SK-N-SH (cell line): ENCODE measurements around the gene SLC36A3. TPM values are rescaled to one million over a fixed set of nuclear protein-coding genes. Genes with fewer than 3 reads are reported as not detected.

Source experiments
- CTCF ChIA-PET: fragments of 300-600, 350-600 bp; formaldehyde crosslinking; extraction: SDS; loops from one replicate; lab custom pipeline; 2021; lab: Yijun Ruan, JAX
- POLR2A ChIA-PET: fragments of 350-600 bp; sonication (Branson Sonifier 250); formaldehyde crosslinking; extraction: SDS; loops from one replicate; lab custom pipeline; 2020; ENCODE audit warnings: antibody characterized with exemption, inconsistent platforms; lab: Yijun Ruan, JAX
- DNase-seq: peaks from one replicate; pipeline ENCODE4 v3.0.0; 2012
- H2AFZ ChIP-seq: fragments of 200-600 bp; sonication (generic); 2 replicates; pipeline ENCODE4 v1.8.1; 2016; ENCODE audit warnings: antibody characterized with exemption, mild to moderate bottlenecking, low read depth
- H3F3A ChIP-seq: fragments of 200-600 bp; sonication (generic); replicated peaks from 2 replicates; pipeline ENCODE3; 2016; ENCODE audit warnings: antibody characterized with exemption, mild to moderate bottlenecking; ENCODE audit not compliant: insufficient read depth
- H3K27ac ChIP-seq, 2 experiments: fragments of 200-500 bp in 1 of 2; fragments of 200-600 bp in 1 of 2; sonication (Bioruptor generic) in 1 of 2; sonication (generic), shearing (Covaris generic) in 1 of 2; 2 replicates each; pipeline versions ENCODE4 v1.5.1 to v1.6.1; 2014 to 2016; ENCODE audit warnings: low read depth in 2 of 2, inconsistent platforms in 1 of 2, low read length in 1 of 2, mild to moderate bottlenecking in 1 of 2, mixed read lengths in 1 of 2
- H3K27me3 ChIP-seq: fragments of 200-600 bp; sonication (generic), shearing (Covaris generic); 2 replicates; pipeline ENCODE4 v1.6.1; 2016; ENCODE audit warnings: mixed run types; ENCODE audit not compliant: insufficient read depth
- H3K36me3 ChIP-seq, 2 experiments: fragments of 200-500 bp in 1 of 2; fragments of 200-600 bp in 1 of 2; sonication (Bioruptor generic) in 1 of 2; sonication (generic) in 1 of 2; replicated peaks in 1 of 2; 2 replicates each; pipeline versions ENCODE3 to v1.5.1; 2014 to 2016; ENCODE audit warnings: low read length in 1 of 2, mild to moderate bottlenecking in 1 of 2; ENCODE audit not compliant: insufficient read depth in 2 of 2, control insufficient read depth in 1 of 2
- H3K4me1 ChIP-seq, 2 experiments: fragments of 200-500 bp in 1 of 2; fragments of 200-600 bp in 1 of 2; sonication (Bioruptor generic) in 1 of 2; sonication (generic), shearing (Covaris generic) in 1 of 2; 2 replicates each; pipeline versions ENCODE4 v1.5.1 to v1.6.1; 2014 to 2016; ENCODE audit warnings: low read depth in 1 of 2, low read length in 1 of 2, mixed run types in 1 of 2; ENCODE audit not compliant: insufficient read depth in 2 of 2, control insufficient read depth in 1 of 2
- H3K4me2 ChIP-seq: fragments of 200-600 bp; sonication (generic), shearing (Covaris generic); 2 replicates; pipeline ENCODE4 v1.6.1; 2017; ENCODE audit warnings: mixed run types
- H3K4me3 ChIP-seq, 2 experiments: fragments of 200-500 bp in 1 of 2; fragments of 200-600 bp in 1 of 2; sonication (Bioruptor generic) in 1 of 2; sonication (generic), shearing (Covaris generic) in 1 of 2; 2 replicates each; pipeline versions ENCODE4 v1.5.1 to v1.8.1; 2014 to 2016; ENCODE audit warnings: low read depth in 2 of 2, inconsistent platforms in 1 of 2, low read length in 1 of 2, mild to moderate bottlenecking in 1 of 2, mixed read lengths in 1 of 2, moderate library complexity in 1 of 2
- H3K79me2 ChIP-seq: fragments of 200-600 bp; sonication (generic); 2 replicates; pipeline ENCODE4 v1.8.1; 2017; ENCODE audit warnings: mild to moderate bottlenecking; ENCODE audit not compliant: insufficient read depth
- H3K9ac ChIP-seq: fragments of 200-600 bp; sonication (generic); 2 replicates; pipeline ENCODE4 v1.6.1; 2017; ENCODE audit warnings: mixed run types
- H3K9me2 ChIP-seq: fragments of 200-600 bp; sonication (generic); 2 replicates; pipeline ENCODE4 v1.6.1; 2017; ENCODE audit warnings: mixed run types
- H3K9me3 ChIP-seq: fragments of 200-600 bp; sonication (generic); 2 replicates; pipeline ENCODE4 v1.6.1; 2017; ENCODE audit warnings: mixed run types, mild to moderate bottlenecking, moderate library complexity
- H4K20me1 ChIP-seq: fragments of 200-600 bp; sonication (generic); 2 replicates; pipeline ENCODE4 v1.6.1; 2017; ENCODE audit warnings: mild to moderate bottlenecking, mixed run types; ENCODE audit not compliant: insufficient read depth
- CHD2 ChIP-seq: fragments of 150-350 bp; IDR thresholded peaks from 2 replicates; pipeline ENCODE4 v1.6.1; 2018; ENCODE audit warnings: low read length; ENCODE audit not compliant: partially characterized antibody
- ELF1 ChIP-seq: IDR thresholded peaks from 2 replicates; pipeline ENCODE4 v1.4.0; 2012
- EZH2phosphoT487 ChIP-seq: fragments of 200-600 bp; sonication (generic); IDR thresholded peaks from 2 replicates; pipeline ENCODE4 v1.6.1; 2017; ENCODE audit warnings: low read depth, mixed run types, mild to moderate bottlenecking, antibody characterized with exemption, moderate library complexity, borderline replicate concordance
- GATA2 ChIP-seq: sonication (generic); formaldehyde crosslinking; IDR thresholded peaks from 2 replicates; pipeline ENCODE4 v1.5.0; 2020; ENCODE audit warnings: mild to moderate bottlenecking, missing genetic modification reagents
- MAX ChIP-seq: IDR thresholded peaks from 2 replicates; pipeline ENCODE4 v1.4.0; 2012; ENCODE audit warnings: low read depth
- MEF2A ChIP-seq: IDR thresholded peaks from 2 replicates; pipeline ENCODE4 v1.4.0; 2012; ENCODE audit warnings: low read depth, borderline replicate concordance
- MXI1 ChIP-seq: IDR thresholded peaks from 2 replicates; pipeline ENCODE4 v1.6.1; 2012; ENCODE audit warnings: mild to moderate bottlenecking, low read depth, low read length, improper control_type of control experiment
- NFIC ChIP-seq: IDR thresholded peaks from 2 replicates; pipeline ENCODE4 v1.4.0; 2012; ENCODE audit warnings: borderline replicate concordance
- NRF1 ChIP-seq: IDR thresholded peaks from 2 replicates; pipeline ENCODE4 v1.6.1; 2012; ENCODE audit warnings: low read depth, mild to moderate bottlenecking, low read length
- PBX3 ChIP-seq: IDR thresholded peaks from 2 replicates; pipeline ENCODE4; 2012
- POLR2AphosphoS5 ChIP-seq: IDR thresholded peaks from 2 replicates; pipeline ENCODE4 v1.6.1; 2012; ENCODE audit warnings: low read depth, low read length
- REST ChIP-seq: IDR thresholded peaks from 2 replicates; pipeline ENCODE4 v1.6.1; 2012; ENCODE audit warnings: mild to moderate bottlenecking, low read depth, low read length, moderate library complexity
- TAF1 ChIP-seq: IDR thresholded peaks from 2 replicates; pipeline ENCODE4 v1.6.1; 2012; ENCODE audit warnings: low read depth, mild to moderate bottlenecking, low read length, moderate library complexity, borderline replicate concordance
- YY1 ChIP-seq: IDR thresholded peaks from 2 replicates; pipeline ENCODE4 v1.4.0; 2012; ENCODE audit warnings: low read depth, mild to moderate bottlenecking
- WGBS: methylation state at CpG from one replicate; pipeline ENCODE4 v1.1.6; 2017; ENCODE audit warnings: low lambda C conversion rate; 5-methylcytosine and 5-hydroxymethylcytosine counted together
- polyA plus RNA-seq, 3 experiments: library from polyadenylated mRNA; depleted of rRNA; stranded (reverse); fragments of >200 nt; gene quantifications; 2 replicates each; pipeline ENCODE4 v1.2.3, GENCODE V29; 2012
- TF ChIP-seq, protein P1 (sequence below): fragments of 200-600 bp; sonication (generic); IDR thresholded peaks from 2 replicates; pipeline ENCODE4 v1.6.1; 2017; ENCODE audit warnings: antibody characterized with exemption, mild to moderate bottlenecking, moderate library complexity
- TF ChIP-seq, protein P2 (sequence below): fragments of 150-350 bp; IDR thresholded peaks from 2 replicates; pipeline ENCODE4 v1.6.1; 2016; ENCODE audit warnings: mild to moderate bottlenecking, low read depth, low read length

The SLC36A3 gene
- polyA plus RNA-seq, 1 of the 3 experiments (the other 2 are of a cell fraction) = not detected

GRCh38 chr5:151252762-151253604, 50.6 kb downstream of the SLC36A3 start, which contains the start of gene GM2A (continued):
- TF ChIP-seq YY1 (no peak), ELF1 (peak; percentile 39; the same call in 1 of the 2 replicates), MXI1 (peak; percentile 82), GATA2 (no peak)
- TF ChIP-seq, protein P1, sequence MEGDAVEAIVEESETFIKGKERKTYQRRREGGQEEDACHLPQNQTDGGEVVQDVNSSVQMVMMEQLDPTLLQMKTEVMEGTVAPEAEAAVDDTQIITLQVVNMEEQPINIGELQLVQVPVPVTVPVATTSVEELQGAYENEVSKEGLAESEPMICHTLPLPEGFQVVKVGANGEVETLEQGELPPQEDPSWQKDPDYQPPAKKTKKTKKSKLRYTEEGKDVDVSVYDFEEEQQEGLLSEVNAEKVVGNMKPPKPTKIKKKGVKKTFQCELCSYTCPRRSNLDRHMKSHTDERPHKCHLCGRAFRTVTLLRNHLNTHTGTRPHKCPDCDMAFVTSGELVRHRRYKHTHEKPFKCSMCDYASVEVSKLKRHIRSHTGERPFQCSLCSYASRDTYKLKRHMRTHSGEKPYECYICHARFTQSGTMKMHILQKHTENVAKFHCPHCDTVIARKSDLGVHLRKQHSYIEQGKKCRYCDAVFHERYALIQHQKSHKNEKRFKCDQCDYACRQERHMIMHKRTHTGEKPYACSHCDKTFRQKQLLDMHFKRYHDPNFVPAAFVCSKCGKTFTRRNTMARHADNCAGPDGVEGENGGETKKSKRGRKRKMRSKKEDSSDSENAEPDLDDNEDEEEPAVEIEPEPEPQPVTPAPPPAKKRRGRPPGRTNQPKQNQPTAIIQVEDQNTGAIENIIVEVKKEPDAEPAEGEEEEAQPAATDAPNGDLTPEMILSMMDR = no peak

DNA sequence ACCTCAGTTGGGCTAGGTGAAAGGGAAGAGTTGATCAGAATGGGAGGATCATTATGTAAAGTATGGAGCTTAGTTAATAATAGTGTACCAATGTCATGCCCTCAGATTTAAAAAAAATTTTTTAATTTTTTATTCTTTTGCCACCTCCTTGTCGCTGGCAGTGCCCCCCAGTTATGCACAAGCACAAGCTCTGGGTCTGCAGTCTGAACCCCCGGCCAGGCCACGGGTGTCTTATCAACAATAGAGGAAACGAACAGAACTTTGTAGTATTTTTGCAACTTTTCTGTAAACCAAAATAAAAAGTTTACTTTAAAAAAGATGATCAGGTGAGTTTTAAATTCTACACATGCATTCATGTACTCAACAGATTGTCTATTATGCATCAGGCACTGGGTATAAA, 51.9 kb downstream of the SLC36A3 start:
- TF ChIP-seq TAF1 (no peak), NRF1 (no peak), REST (no peak), MAX (no peak), MEF2A (no peak), CHD2 (no peak), ELF1 (no peak), YY1 (no peak), EZH2phosphoT487 (no peak), PBX3 (no peak), MXI1 (no peak), POLR2AphosphoS5 (no peak), NFIC (no peak)
- TF ChIP-seq, protein P2, sequence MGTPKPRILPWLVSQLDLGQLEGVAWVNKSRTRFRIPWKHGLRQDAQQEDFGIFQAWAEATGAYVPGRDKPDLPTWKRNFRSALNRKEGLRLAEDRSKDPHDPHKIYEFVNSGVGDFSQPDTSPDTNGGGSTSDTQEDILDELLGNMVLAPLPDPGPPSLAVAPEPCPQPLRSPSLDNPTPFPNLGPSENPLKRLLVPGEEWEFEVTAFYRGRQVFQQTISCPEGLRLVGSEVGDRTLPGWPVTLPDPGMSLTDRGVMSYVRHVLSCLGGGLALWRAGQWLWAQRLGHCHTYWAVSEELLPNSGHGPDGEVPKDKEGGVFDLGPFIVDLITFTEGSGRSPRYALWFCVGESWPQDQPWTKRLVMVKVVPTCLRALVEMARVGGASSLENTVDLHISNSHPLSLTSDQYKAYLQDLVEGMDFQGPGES = no peak
- TF ChIP-seq, protein P1 = no peak
- no peaks in the 10 kb centered on the region for H4K20me1 ChIP-seq
- H3K4me3 ChIP-seq = no peak overlapping the region
- no peak for DNase-seq
- WGBS = 95% methylated on average over 4 of the region's 4 CpGs
- H3K36me3 ChIP-seq = no peaks in the 10 kb centered on the region
- no peak overlapping the region for H3K4me2 ChIP-seq
- H3K27ac ChIP-seq = no peak overlapping the region
- peaks cover 0 to 5% of the 10 kb centered on the region in 2 experiments; a peak in 1 of 4 replicates for H3K4me1 ChIP-seq
- no peaks in the 10 kb centered on the region for H3K9me2 ChIP-seq
- no peak overlapping the region for H3K9ac ChIP-seq
- ChIA-PET CTCF (interaction anchor here (0.8 kb wide), 1 partner anchor 87 kb away, joined by 3 read pairs; no protein-coding TSS in a partner anchor), POLR2A (no interaction called here)
- no peaks in the 10 kb centered on the region for H3F3A ChIP-seq
- no peaks in the 10 kb centered on the region for H3K9me3 ChIP-seq
- no peaks in the 10 kb centered on the region for H3K79me2 ChIP-seq
- no peak overlapping the region for H2AFZ ChIP-seq
- H3K27me3 ChIP-seq = peaks cover 5% of the 10 kb centered on the region; the same call in 1 of the 2 replicates
